Transverse colon (tissue), 3 donors: ENCODE measurements around the gene AIMP1.

Source experiments
- CTCF ChIP-seq, 5 experiments: fragments of 200-600 bp in 3 of 5; fragments of 450-650 bp in 2 of 5; sonication (generic) in 3 of 5; IDR thresholded peaks; 1 replicate in 2 of 5; 2 replicates in 3 of 5; pipeline ENCODE4 v1.5.1; 2016 to 2017; ENCODE audit warnings: antibody characterized with exemption in 5 of 5, inconsistent platforms in 3 of 5, mild to moderate bottlenecking in 2 of 5, moderate library complexity in 1 of 5
- POLR2A ChIP-seq: fragments of 450-650 bp; IDR thresholded peaks from one replicate; pipeline ENCODE4 v1.6.1; 2016; ENCODE audit warnings: antibody characterized with exemption, mild to moderate bottlenecking, moderate library complexity

GRCh38 chr4:106301393-106302061, 14.8 kb upstream of the AIMP1 start:
- TF ChIP-seq CTCF (IDR thresholded peaks at IDR 0.05) (no peak), POLR2A (no peak)
